ENCODE data around the gene KLHL10.

KLHL10 gene

GRCh38 chr17:41837761-41838538 lies at the start of gene KLHL10:
KLHL10 (plus strand) TSS chr17:41837825; CDS start chr17:41837933, 108 bp downstream.
- no peak for DNase-seq (ENCODE audit: low read depth)

- DNase-seq (ENCODE audit: low read depth): no peak
Observed at GRCh38 chr17:41792845-41793783, 44.5 kb upstream of the KLHL10 start.

- DNase-seq (ENCODE audit: low read depth): no peak
Observed at GRCh38 chr17:41793784-41794539, 43.7 kb upstream of the KLHL10 start.

GRCh38 chr17:41794540-41794975 lies 43.1 kb upstream of the KLHL10 start:
- DNase-seq (ENCODE audit: low read depth): no peak

GRCh38 chr17:41796121-41796895 lies 41.3 kb upstream of the KLHL10 start:
- DNase-seq (ENCODE audit: low read depth): no peak

GRCh38 chr17:41797377-41797776 lies 40.2 kb upstream of the KLHL10 start:
- no peak for DNase-seq (ENCODE audit: low read depth)

- no peak for DNase-seq (ENCODE audit: low read depth)
Observed at GRCh38 chr17:41799366-41799765, 38.3 kb upstream of the KLHL10 start.

- no peak for DNase-seq (ENCODE audit: low read depth)
Observed at GRCh38 chr17:41800601-41801373, 36.8 kb upstream of the KLHL10 start.

GRCh38 chr17:41801374-41802271 lies 36.0 kb upstream of the KLHL10 start:
- peak; percentile 64 for DNase-seq (ENCODE audit: low read depth)

- DNase-seq (ENCODE audit: low read depth): no peak
Observed at GRCh38 chr17:41803049-41804020, 34.3 kb upstream of the KLHL10 start.

- DNase-seq (ENCODE audit: low read depth): no peak
Observed at GRCh38 chr17:41806685-41807445, 30.8 kb upstream of the KLHL10 start.

- DNase-seq (ENCODE audit: low read depth): no peak
Observed at GRCh38 chr17:41810659-41811548, 26.7 kb upstream of the KLHL10 start.

- peak; percentile 72 for DNase-seq (ENCODE audit: low read depth)
Observed at GRCh38 chr17:41811549-41812380, 25.9 kb upstream of the KLHL10 start, which contains the start of gene P3H4. P3H4 (minus strand) TSS chr17:41811949; CDS start chr17:41811915, 34 bp downstream.

GRCh38 chr17:41812381-41813151 lies 25.1 kb upstream of the KLHL10 start, which contains the start of gene FKBP10:
FKBP10 (plus strand) TSS chr17:41813004; CDS start chr17:41813035, 31 bp downstream.
- no peak for DNase-seq (ENCODE audit: low read depth)
